OCI-LY1 (cell line): ENCODE data around the gene FGR.
"Not testable (repeated sequence)": the region's sequence is repeated elsewhere in the genome, so short reads cannot be mapped to it uniquely, and the experiment has no call there.

Experiments used
- H2AFZ ChIP-seq: fragments of 200-600 bp; sonication (generic), shearing (Covaris generic); 2 replicates; pipeline ENCODE4 v1.6.0; 2014; ENCODE audit warnings: antibody characterized with exemption, mild to moderate bottlenecking, low read length
- H3F3A ChIP-seq: fragments of 200-600 bp; sonication (generic), shearing (Covaris generic); 2 replicates; pipeline ENCODE4 v1.6.0; 2014; ENCODE audit warnings: mild to moderate bottlenecking, antibody characterized with exemption, low read length, moderate library complexity; ENCODE audit not compliant: insufficient read depth
- H3K27ac ChIP-seq: fragments of 200-600 bp; sonication (generic); 2 replicates; pipeline ENCODE4 v1.5.1; 2014; ENCODE audit warnings: low read length, mixed run types, mild to moderate bottlenecking, low read depth; ENCODE audit not compliant: poor library complexity, severe bottlenecking
- H3K27me3 ChIP-seq: fragments of 200-600 bp; sonication (generic); 2 replicates; pipeline ENCODE4 v1.6.0; 2014; ENCODE audit warnings: antibody characterized with exemption, mild to moderate bottlenecking, low read length, moderate library complexity; ENCODE audit not compliant: insufficient read depth
- H3K36me3 ChIP-seq: fragments of 200-600 bp; sonication (generic); 2 replicates; pipeline ENCODE4 v1.6.1; 2014; ENCODE audit warnings: mild to moderate bottlenecking, antibody characterized with exemption, low read length, moderate library complexity, mixed read lengths; ENCODE audit not compliant: insufficient read depth
- H3K4me1 ChIP-seq: fragments of 200-600 bp; sonication (generic); 2 replicates; pipeline ENCODE4 v1.5.1; 2014; ENCODE audit warnings: mild to moderate bottlenecking, low read length, moderate library complexity; ENCODE audit not compliant: insufficient read depth, severe bottlenecking
- H3K4me2 ChIP-seq: fragments of 200-600 bp; sonication (generic), shearing (Covaris generic); 2 replicates; pipeline ENCODE4 v1.6.1; 2014; ENCODE audit warnings: low read length
- H3K4me3 ChIP-seq: fragments of 200-600 bp; sonication (generic); 2 replicates; pipeline ENCODE4 v1.5.1; 2014; ENCODE audit warnings: low read length, low read depth, mild to moderate bottlenecking, mixed read lengths; ENCODE audit not compliant: poor library complexity, severe bottlenecking
- H3K79me2 ChIP-seq: fragments of 200-600 bp; shearing (Covaris generic); 2 replicates; pipeline ENCODE4 v1.6.1; 2016; ENCODE audit warnings: mixed run types, low read length, mixed read lengths; ENCODE audit not compliant: insufficient read depth
- H3K9ac ChIP-seq: fragments of 200-600 bp; sonication (generic), shearing (Covaris generic); 2 replicates; pipeline ENCODE4 v1.6.1; 2014; ENCODE audit warnings: mild to moderate bottlenecking, low read length, mixed read lengths
- H3K9me2 ChIP-seq: fragments of 200-600 bp; sonication (generic), shearing (Covaris generic); 2 replicates; pipeline ENCODE4 v1.6.1; 2014; ENCODE audit warnings: low read depth, mild to moderate bottlenecking, low read length, mixed read lengths
- H3K9me3 ChIP-seq: fragments of 200-600 bp; shearing (Covaris generic); 2 replicates; pipeline ENCODE4 v1.6.1; 2014; ENCODE audit warnings: low read length, mixed read lengths
- H4K20me1 ChIP-seq: fragments of 200-600 bp; sonication (generic), shearing (Covaris generic); 2 replicates; pipeline ENCODE4 v1.6.0; 2016; ENCODE audit warnings: mild to moderate bottlenecking, low read length; ENCODE audit not compliant: insufficient read depth
- EZH2 ChIP-seq: fragments of 200-600 bp; sonication (generic), shearing (Covaris generic); IDR thresholded peaks from 2 replicates; pipeline ENCODE4 v1.8.0; 2017; ENCODE audit warnings: borderline replicate concordance, mixed run types, mild to moderate bottlenecking, antibody characterized with exemption, low read length, moderate library complexity, mixed read lengths
- TF ChIP-seq, protein P1 (sequence below): fragments of 200-600 bp; sonication (generic), shearing (Covaris generic); IDR thresholded peaks from 2 replicates; pipeline ENCODE4 v1.5.1; 2017; ENCODE audit warnings: mild to moderate bottlenecking, antibody characterized with exemption, low read length, moderate library complexity, mixed read lengths

The FGR gene

DNA sequence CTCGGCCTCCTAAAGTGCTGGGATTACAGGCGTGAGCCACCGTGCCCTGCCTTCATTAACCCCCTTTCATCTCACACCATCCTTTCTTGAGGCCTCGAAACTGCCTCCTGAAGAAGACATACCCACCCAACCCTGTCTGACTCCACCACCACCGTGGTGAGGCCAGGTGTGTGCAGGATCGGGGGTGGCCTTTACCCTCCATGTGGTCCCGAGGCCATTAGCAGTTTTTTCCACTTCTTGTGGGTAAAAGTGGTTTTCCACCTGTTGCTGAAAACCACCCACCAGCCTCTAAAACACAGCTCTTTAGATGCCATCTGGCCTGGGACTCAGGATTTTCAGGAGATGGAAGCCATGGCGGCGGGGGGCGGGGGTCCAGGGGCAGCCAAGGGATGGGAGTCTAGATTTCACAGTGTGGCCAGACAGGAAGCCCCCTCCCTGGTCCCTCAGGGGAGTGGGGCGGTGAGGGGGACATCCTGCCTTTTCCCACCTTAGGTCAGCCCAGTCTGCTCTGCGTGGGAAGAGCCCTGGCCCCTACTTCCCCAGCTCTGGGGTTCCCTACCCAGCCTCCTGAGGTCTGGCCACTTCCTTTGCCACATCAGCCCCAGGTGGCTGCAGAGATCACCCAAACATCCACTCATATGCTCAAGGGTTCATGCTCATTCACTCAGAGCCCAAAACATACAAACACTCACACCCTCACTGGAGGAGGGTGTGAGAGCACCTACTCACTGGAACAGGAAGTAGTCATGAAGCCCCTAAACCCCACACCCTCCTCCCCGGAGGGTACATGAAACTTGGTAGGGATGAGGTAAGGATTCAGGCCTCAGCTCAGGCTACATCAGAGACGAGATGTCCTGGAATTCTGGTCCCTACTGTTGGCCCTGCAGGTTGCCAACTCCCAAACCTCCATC is 2.3 kb downstream of the FGR start:
- Histone ChIP-seq H2AFZ (no peak overlapping the region), H3K27me3 (peaks cover 15% of the 10 kb centered on the region; the same call in 1 of the 2 replicates), H3K79me2 (no peaks in the 10 kb centered on the region), H3F3A (no peaks in the 10 kb centered on the region), H3K9ac (no peak overlapping the region), H3K4me1 (peaks cover 50% of the 10 kb centered on the region), H3K4me2 (no peak overlapping the region), H3K27ac (no peak overlapping the region), H3K4me3 (no peak overlapping the region), H3K36me3 (no peaks in the 10 kb centered on the region; the same call in 1 of the 2 replicates), H3K9me3 (no peaks in the 10 kb centered on the region), H3K9me2 (no peaks in the 10 kb centered on the region), H4K20me1 (no peaks in the 10 kb centered on the region)
- TF ChIP-seq, protein P1, sequence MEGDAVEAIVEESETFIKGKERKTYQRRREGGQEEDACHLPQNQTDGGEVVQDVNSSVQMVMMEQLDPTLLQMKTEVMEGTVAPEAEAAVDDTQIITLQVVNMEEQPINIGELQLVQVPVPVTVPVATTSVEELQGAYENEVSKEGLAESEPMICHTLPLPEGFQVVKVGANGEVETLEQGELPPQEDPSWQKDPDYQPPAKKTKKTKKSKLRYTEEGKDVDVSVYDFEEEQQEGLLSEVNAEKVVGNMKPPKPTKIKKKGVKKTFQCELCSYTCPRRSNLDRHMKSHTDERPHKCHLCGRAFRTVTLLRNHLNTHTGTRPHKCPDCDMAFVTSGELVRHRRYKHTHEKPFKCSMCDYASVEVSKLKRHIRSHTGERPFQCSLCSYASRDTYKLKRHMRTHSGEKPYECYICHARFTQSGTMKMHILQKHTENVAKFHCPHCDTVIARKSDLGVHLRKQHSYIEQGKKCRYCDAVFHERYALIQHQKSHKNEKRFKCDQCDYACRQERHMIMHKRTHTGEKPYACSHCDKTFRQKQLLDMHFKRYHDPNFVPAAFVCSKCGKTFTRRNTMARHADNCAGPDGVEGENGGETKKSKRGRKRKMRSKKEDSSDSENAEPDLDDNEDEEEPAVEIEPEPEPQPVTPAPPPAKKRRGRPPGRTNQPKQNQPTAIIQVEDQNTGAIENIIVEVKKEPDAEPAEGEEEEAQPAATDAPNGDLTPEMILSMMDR, result no peak
- TF ChIP-seq EZH2, result no peak

DNA sequence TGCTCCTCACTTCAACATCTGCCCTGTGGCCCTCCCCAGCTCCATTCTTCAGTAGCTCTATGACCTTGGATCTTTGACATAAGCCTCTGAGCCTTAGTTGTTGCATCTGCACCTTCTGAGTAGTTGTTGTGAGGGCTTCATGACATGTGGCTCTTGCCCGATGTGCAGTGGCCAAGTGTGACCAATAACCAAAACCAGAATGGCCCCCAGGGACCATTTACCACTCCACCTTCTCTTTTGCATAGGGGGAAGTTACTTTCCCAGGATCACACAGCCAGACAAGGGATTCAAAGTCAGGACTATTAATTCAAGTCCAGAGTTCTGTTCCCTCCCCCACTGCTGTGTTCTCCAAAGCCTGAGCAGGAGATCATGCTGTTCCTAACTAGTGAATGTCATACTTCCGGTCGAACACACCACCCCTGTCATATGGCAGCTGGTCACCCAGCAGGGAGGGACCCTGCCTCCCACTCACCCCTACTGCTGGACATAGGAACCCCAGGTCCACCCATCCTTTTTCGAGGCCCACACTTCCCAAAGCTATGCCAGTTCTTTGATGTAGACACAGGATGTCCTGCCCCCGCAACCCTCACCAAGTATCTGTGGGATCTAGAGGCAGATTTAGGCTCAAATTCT is 4.0 kb downstream of the FGR start:
- H3F3A ChIP-seq, result no peaks in the 10 kb centered on the region
- peaks cover 15% of the 10 kb centered on the region; the same call in 1 of the 2 replicates for H3K27me3 ChIP-seq
- no peak overlapping the region for H3K9ac ChIP-seq
- no peaks in the 10 kb centered on the region for H4K20me1 ChIP-seq
- H3K9me3 ChIP-seq, result no peaks in the 10 kb centered on the region
- no peak overlapping the region for H2AFZ ChIP-seq
- H3K4me2 ChIP-seq, result no peak overlapping the region
- H3K27ac ChIP-seq, result no peak overlapping the region
- H3K4me1 ChIP-seq, result peaks cover 60% of the 10 kb centered on the region
- TF ChIP-seq, protein P1, result no peak
- no peaks in the 10 kb centered on the region; the same call in 1 of the 2 replicates for H3K36me3 ChIP-seq
- no peak overlapping the region for H3K4me3 ChIP-seq
- no peaks in the 10 kb centered on the region for H3K9me2 ChIP-seq
- H3K79me2 ChIP-seq, result no peaks in the 10 kb centered on the region

DNA sequence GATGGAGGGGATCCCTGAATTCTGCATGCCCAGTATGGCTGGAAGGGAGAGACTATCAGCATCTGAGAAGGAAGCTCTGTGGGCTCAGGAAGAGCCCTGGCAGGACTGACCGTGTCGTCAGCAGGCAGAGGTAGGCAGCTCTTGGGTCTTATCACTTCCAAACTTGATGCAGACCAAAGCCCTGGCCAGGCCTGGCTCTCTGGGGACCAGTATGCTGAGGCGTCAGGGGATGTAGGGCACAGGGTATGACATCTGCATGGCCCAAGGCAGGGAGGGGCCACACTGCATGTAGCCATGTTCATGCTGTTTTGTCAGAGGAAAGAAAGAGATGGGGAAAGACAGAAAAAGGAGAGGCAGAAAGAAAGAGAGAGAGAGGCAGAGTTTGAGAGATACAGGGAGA is 6.3 kb downstream of the FGR start:
- TF ChIP-seq, protein P1, result no peak
- TF ChIP-seq EZH2, result no peak
- no peak overlapping the region for H3K4me3 ChIP-seq
- no peak overlapping the region for H3K4me2 ChIP-seq
- H3K36me3 ChIP-seq, result no peaks in the 10 kb centered on the region
- peaks cover 74% of the 10 kb centered on the region for H3K4me1 ChIP-seq
- no peak overlapping the region for H3K27ac ChIP-seq
- 0 out of 2 replicates have a peak, but pooled peaks cover 3% of the 10 kb centered on the region for H3K27me3 ChIP-seq
- no peaks in the 10 kb centered on the region for H4K20me1 ChIP-seq
- no peaks in the 10 kb centered on the region for H3F3A ChIP-seq
- no peaks in the 10 kb centered on the region for H3K79me2 ChIP-seq
- no peak overlapping the region for H3K9ac ChIP-seq
- H3K9me2 ChIP-seq, result no peaks in the 10 kb centered on the region
- no peak overlapping the region for H2AFZ ChIP-seq
- H3K9me3 ChIP-seq, result no peaks in the 10 kb centered on the region

DNA sequence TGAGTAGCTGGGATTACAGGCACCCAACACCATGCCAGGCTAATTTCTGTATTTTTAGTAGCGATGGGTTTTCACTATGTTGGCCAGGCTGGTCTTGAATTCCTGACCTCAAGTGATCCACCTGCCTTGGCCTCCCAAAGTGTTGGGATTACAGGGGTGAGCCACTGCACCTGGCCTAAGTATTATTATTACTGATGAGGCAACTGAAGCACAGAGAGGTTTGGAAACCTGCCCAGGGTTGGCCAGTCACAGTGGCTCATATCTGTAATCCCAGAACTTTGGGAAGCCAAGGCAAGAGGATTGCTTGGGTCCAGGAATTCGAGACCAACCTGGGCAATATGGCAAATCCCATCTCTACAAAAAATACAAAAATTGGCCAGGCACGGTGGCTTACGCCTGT is 7.3 kb downstream of the FGR start:
- not testable (repeated sequence) for H3K79me2 ChIP-seq, H3K9me2 ChIP-seq, H3K9me3 ChIP-seq, H3K27ac ChIP-seq, H3K4me3 ChIP-seq, H3K27me3 ChIP-seq, H3K9ac ChIP-seq, H3F3A ChIP-seq, H3K36me3 ChIP-seq, H3K4me2 ChIP-seq, H2AFZ ChIP-seq, H4K20me1 ChIP-seq
- H3K4me1 ChIP-seq, result peaks cover 70% of the 10 kb centered on the region
